IPS-20b (cell line): ENCODE results near the gene OR5A1.

ENCODE experiments used
- H3K27ac ChIP-seq: one replicate; pipeline ENCODE4 v1.5.1; 2013; ENCODE audit warnings: low read length
- H3K27me3 ChIP-seq: 2 replicates; pipeline ENCODE4 v1.6.1; 2013; ENCODE audit warnings: mild to moderate bottlenecking, low read length, inconsistent platforms; ENCODE audit not compliant: insufficient read depth
- H3K36me3 ChIP-seq: 2 replicates; pipeline ENCODE4 v1.6.1; 2013; ENCODE audit warnings: low read depth, mild to moderate bottlenecking, inconsistent platforms, low read length, moderate library complexity; ENCODE audit not compliant: insufficient read depth
- H3K4me1 ChIP-seq: 2 replicates; pipeline ENCODE4 v1.6.1; 2013; ENCODE audit warnings: mild to moderate bottlenecking, control low read depth, inconsistent platforms, low read length, moderate library complexity; ENCODE audit not compliant: insufficient read depth
- H3K4me3 ChIP-seq: 2 replicates; pipeline ENCODE4 v1.5.1; 2013; ENCODE audit warnings: mild to moderate bottlenecking, low read length, inconsistent platforms
- H3K9ac ChIP-seq: 2 replicates; pipeline ENCODE4 v1.6.1; 2013; ENCODE audit warnings: low read depth, mild to moderate bottlenecking, inconsistent platforms, low read length, moderate library complexity
- H3K9me3 ChIP-seq: 2 replicates; pipeline ENCODE4 v1.6.1; 2013; ENCODE audit warnings: mild to moderate bottlenecking, low read depth, low read length, inconsistent platforms; ENCODE audit not compliant: insufficient read depth

OR5A1 gene

DNA sequence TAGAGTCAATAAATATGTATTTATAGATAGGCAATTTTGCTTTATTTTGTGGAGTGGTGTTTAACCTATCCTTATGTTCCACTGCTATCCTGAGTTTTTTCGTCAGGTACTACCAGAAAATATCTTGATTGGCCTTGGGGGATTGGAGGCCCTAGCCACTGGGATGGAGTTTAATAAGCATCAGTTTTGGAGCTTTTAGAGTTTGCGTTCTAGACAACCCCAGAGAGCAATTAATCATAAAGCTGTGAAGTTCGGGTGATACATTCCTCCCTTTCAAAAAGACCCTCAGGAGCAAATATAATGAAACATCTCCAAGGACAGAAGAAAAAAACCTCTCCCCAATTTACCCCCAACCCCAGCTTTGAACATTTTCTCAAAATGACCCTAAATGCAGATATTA lies at the start of gene OR5A1:
Gene OR5A1 (plus strand): TSS at position 301 of the 400 bp plus-strand sequence. CDS start 6,700 bp downstream, outside the sequence.
- Histone ChIP-seq H3K4me3 (no peak within 1 kb of the TSS), H3K27me3 (no peaks in the 10 kb centered on the region), H3K36me3 (no peaks in the 10 kb centered on the region), H3K9ac (no peak within 1 kb of the TSS), H3K4me1 (no peaks in the 10 kb centered on the region; the same call in 1 of the 2 replicates), H3K9me3 (no peaks in the 10 kb centered on the region), H3K27ac (no peak within 1 kb of the TSS)

DNA sequence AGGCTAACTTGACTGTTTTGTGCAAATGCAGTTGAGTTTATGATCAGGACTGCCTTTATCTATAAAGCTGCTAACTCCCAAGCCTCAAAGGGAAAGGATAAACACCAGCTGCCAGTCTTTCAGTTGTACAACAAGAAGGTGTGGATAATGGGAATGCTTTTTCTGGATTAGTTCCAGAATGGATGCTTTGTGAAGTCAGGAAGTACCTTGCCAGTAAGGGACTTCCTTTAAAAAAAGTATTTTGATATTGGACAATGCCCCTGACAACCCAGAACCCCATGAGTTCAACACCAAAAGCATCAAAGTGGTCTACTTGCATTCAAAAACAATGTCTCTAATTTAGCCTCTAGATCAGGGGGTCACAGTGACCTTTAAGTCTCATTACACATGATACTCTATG lies 42.1 kb upstream of the OR5A1 start:
- no peak overlapping the region for H3K4me3 ChIP-seq
- H3K4me1 ChIP-seq: no peaks in the 10 kb centered on the region
- H3K9me3 ChIP-seq: peaks cover 18% of the 10 kb centered on the region

DNA sequence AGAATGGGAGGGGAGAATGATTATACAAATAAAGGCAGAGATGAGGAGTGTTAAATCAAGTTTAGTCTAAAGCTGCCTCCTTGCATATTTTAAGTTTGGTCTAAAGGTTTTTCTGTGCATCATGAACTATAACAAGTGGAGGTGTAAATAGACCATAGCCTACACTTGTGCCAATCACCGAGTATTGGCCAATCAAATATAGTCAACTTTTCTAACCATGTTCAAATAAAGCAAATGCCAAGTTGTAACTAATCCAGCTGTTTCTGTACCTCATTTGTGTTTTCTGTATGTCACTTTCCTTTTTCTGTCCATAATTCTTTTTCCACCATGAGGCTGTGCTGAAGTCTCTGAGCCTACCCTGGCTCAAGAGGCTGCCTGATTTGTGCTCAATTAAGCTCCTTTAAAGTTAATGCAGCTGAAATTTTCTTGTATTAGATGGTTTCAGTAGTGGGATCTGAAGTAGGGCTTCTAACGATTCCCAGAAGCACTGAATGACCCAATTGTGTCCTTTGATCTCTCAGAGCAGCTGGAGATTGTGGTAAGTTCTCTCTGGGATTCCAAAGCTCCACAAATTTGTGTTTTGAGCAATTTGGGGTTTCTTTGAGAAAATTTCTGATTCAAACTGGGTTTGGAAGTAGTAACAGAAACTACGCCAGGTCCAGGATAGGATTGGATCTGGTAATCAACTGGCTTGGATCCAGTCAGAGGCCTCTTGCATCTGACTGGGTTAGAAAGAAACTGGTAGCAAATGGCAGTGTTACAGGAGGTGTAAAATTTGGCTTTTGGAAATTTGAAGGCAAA lies 35.6 kb upstream of the OR5A1 start:
- H3K27me3 ChIP-seq: no peaks in the 10 kb centered on the region
- H3K9ac ChIP-seq: no peak overlapping the region
- H3K4me3 ChIP-seq: no peak overlapping the region
- H3K9me3 ChIP-seq: peaks cover 66% of the 10 kb centered on the region
- H3K4me1 ChIP-seq: no peaks in the 10 kb centered on the region
- no peak overlapping the region for H3K27ac ChIP-seq
- H3K36me3 ChIP-seq: no peaks in the 10 kb centered on the region

More for the DNA sequence above, 42.1 kb upstream of the OR5A1 start:
- H3K9ac ChIP-seq: no peak overlapping the region
- no peak overlapping the region for H3K27ac ChIP-seq
- no peaks in the 10 kb centered on the region for H3K27me3 ChIP-seq
- no peaks in the 10 kb centered on the region for H3K36me3 ChIP-seq

DNA sequence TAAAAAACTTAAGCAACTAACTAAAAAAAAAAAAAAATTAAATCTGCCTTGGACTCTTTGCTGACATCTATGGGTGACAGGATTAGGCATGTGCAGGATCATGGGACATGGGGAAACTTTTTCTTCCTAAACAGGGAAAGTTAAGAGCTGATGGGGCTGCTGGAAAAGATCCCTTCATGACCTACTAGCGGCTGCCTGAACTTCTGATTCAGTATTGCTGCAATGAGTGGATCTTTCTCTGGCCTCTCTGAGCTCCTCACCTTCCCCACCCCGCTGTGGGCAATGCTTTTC lies 35.1 kb upstream of the OR5A1 start:
- peaks cover 66% of the 10 kb centered on the region for H3K9me3 ChIP-seq
- H3K4me1 ChIP-seq: no peaks in the 10 kb centered on the region
- no peaks in the 10 kb centered on the region for H3K27me3 ChIP-seq
- no peaks in the 10 kb centered on the region for H3K36me3 ChIP-seq
- H3K9ac ChIP-seq: no peak overlapping the region
- H3K27ac ChIP-seq: no peak overlapping the region
- H3K4me3 ChIP-seq: no peak overlapping the region

DNA sequence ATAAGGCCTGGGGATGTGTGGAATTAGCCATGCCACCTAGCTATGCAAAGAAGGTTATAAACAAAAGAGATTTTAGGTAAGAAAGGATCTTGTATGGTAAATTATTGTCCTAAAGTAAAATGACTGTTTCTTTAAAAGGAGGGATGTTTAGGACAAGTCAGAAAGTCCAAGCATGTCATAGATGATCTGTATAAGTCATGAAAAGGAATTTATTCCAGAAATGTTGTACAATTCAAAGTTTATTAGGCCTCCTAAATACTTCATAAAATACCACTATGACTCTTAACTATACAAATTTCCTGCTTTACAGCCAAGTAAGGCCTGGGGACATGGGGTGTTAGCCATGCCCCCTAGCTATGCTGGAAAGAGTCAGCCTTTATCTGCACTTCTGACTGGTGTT lies 32.7 kb upstream of the OR5A1 start:
- H3K9me3 ChIP-seq: peaks cover 64% of the 10 kb centered on the region
- H3K4me1 ChIP-seq: no peaks in the 10 kb centered on the region
- H3K4me3 ChIP-seq: no peak overlapping the region

DNA sequence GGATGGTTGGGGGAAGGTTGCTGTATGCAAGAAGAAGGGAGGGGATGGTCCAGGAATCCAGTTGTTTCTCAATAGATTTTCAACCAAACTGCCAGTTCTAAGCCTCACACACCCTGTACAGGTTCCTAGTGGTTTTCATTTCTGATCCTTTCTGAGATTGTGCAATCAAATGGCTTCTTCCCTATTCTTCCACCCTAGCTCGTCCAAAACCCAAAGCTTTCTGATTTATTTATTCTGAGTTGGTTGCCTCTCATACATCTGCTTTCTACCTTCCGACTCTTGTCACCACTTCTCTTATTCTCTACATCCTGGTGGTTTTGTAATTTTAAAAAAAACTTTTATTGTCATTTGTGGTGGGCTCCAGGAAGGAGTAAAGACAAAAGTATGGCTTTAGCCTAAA lies 22.6 kb upstream of the OR5A1 start:
- no peak overlapping the region for H3K27ac ChIP-seq
- no peak overlapping the region for H3K4me3 ChIP-seq
- no peaks in the 10 kb centered on the region for H3K27me3 ChIP-seq
- no peak overlapping the region for H3K9ac ChIP-seq
- no peaks in the 10 kb centered on the region for H3K36me3 ChIP-seq
- peaks cover 35% of the 10 kb centered on the region for H3K9me3 ChIP-seq
- H3K4me1 ChIP-seq: no peaks in the 10 kb centered on the region

More for the DNA sequence above, 32.7 kb upstream of the OR5A1 start:
- Histone ChIP-seq H3K36me3 (no peaks in the 10 kb centered on the region), H3K9ac (no peak overlapping the region), H3K27ac (no peak overlapping the region), H3K27me3 (no peaks in the 10 kb centered on the region)

DNA sequence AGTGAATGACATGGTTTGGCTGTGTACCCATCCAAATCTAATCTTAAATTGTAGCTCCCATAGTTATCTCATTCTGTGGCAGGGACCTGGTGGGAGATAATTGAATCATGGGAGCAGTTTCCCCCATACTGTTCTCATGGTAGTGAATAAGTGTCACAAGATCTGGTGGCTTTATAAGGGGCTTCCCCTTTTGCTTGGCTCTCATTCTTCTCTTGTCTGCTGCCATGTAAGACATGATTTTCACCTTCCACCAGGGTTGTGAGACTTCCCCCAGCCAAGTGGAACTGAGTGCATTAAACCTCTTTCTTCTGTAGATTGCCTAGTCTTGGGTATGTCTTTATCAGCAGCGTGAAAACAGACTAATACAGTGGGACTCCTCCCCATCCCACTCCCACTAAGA lies 21.2 kb upstream of the OR5A1 start:
- Histone ChIP-seq H3K9ac (no peak overlapping the region), H3K27ac (no peak overlapping the region), H3K4me3 (no peak overlapping the region), H3K4me1 (no peaks in the 10 kb centered on the region), H3K36me3 (no peaks in the 10 kb centered on the region), H3K27me3 (no peaks in the 10 kb centered on the region), H3K9me3 (peaks cover 25% of the 10 kb centered on the region)

DNA sequence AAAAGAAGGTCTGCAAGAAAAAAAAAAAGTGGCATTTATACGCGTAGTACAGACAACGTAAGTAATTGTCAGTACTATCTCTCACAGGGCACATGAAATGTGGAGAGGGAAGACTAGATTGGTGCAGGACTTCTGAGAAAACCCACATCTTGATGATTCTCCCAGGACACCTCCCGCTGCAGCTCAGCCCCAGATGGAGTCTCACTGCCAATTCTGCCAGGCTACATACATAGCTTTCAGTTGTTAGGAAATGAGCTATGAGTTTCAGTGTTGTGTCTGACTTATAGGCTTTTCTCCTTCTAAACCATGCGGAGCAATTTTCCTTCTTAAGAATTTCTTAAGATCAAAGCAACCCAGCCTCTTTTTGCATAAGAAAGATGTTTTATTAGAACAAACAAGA lies 19.7 kb upstream of the OR5A1 start:
- Histone ChIP-seq H3K9me3 (peaks cover 10% of the 10 kb centered on the region), H3K9ac (no peak overlapping the region), H3K4me1 (no peaks in the 10 kb centered on the region), H3K4me3 (no peak overlapping the region), H3K27me3 (no peaks in the 10 kb centered on the region), H3K27ac (no peak overlapping the region), H3K36me3 (no peaks in the 10 kb centered on the region)

DNA sequence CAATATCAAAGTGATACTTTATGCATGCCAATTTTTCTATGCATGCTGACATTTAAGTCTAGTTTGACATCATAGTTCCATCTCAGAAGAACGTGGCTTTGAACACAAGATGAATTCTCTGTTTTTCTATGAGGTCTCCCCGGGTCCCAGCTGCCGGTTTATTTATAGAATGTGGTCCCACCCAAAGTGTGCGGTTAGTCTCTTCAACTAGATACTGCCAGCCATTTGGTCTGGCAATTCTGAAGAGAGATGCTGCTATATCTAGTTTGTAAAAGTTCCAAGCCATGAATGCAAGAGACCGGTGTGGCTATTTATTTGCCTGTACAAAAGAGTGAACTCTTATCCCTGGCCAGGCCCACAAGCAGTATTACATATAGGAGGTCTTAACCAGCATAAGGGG lies 19.2 kb upstream of the OR5A1 start:
- Histone ChIP-seq H3K36me3 (no peaks in the 10 kb centered on the region), H3K9ac (no peak overlapping the region), H3K4me1 (no peaks in the 10 kb centered on the region), H3K27me3 (no peaks in the 10 kb centered on the region), H3K4me3 (no peak overlapping the region), H3K9me3 (peaks cover 9% of the 10 kb centered on the region), H3K27ac (no peak overlapping the region)

DNA sequence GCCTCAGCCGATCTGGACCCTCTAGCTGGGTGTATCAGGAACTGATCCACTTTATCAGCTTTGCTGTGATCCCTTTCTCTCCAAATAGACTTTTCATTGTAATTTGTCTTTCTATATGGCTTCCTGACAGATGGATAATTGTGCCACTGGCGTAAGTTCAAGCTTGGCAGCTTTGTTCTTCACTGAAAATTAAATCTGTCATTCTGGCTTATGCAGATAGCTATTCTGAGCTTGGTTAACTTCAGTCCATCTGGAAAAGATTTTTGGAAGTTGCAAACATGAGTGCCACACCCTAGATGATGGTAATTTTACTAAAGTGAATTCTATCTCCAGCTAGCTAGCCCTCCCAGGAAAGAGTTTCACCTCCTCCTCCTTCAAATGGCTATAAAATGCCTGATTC lies 18.1 kb upstream of the OR5A1 start:
- Histone ChIP-seq H3K36me3 (no peaks in the 10 kb centered on the region), H3K4me1 (no peaks in the 10 kb centered on the region), H3K9me3 (peaks cover 1% of the 10 kb centered on the region), H3K27ac (no peak overlapping the region), H3K4me3 (no peak overlapping the region), H3K9ac (no peak overlapping the region), H3K27me3 (no peaks in the 10 kb centered on the region)

DNA sequence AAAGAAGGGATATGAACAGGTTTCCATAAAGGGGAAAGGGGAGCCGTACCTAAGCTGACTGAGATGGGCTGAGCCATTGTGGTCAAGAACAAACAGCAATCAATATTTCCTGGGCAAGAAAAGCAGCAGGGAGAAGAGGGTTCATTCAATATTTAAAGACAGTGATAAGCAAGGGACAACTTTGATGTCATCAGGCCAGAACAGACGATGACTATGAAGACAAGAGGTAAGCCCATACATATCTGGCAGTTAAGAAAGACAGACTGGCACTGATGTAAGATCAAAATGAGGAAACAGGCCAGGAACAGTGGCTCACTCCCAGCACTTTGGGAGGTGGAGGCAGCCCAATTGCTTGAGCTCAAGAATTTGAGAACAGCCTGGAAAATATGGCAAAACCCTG lies 12.4 kb upstream of the OR5A1 start:
- Histone ChIP-seq H3K4me3 (no peak overlapping the region), H3K36me3 (no peaks in the 10 kb centered on the region), H3K9ac (no peak overlapping the region), H3K27ac (no peak overlapping the region), H3K9me3 (no peaks in the 10 kb centered on the region), H3K4me1 (peaks cover 24% of the 10 kb centered on the region), H3K27me3 (no peaks in the 10 kb centered on the region)

DNA sequence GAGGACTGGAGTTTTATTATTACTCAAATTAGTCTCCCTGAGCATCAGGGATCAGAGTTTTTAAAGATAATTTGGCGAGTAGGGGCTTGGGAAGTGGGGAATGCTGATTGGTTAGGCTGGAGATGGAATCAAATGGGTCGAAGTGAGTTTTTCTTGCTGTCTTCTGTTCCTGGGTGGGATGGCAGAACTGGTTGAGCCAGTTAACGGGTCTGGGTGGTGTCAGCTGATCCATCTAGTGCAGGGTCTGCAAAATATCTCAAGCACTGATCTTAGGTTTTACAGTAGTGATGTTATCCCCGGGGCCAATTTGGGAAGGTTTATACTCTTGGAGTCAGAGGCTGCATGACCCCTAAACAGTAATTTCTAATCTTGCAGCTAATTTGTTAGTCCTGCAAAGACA lies 11.1 kb upstream of the OR5A1 start:
- Histone ChIP-seq H3K9me3 (no peaks in the 10 kb centered on the region), H3K27me3 (no peaks in the 10 kb centered on the region), H3K4me3 (no peak overlapping the region)

More for the DNA sequence above, 11.1 kb upstream of the OR5A1 start:
- Histone ChIP-seq H3K27ac (no peak overlapping the region), H3K4me1 (peaks cover 24% of the 10 kb centered on the region), H3K9ac (no peak overlapping the region), H3K36me3 (no peaks in the 10 kb centered on the region)
